HG02763 (cell line): ENCODE measurements around the gene CRLF2.
"Not testable (repeated sequence)": the region's sequence is repeated elsewhere in the genome, so short reads cannot be mapped to it uniquely, and the experiment has no call there.

Source experiments
- ATAC-seq: cut with Tn5 transposase; IDR thresholded peaks from one replicate; pipeline ENCODE4 v1.9.1; 2021; ENCODE audit warnings: mild to moderate bottlenecking, moderate library complexity; ENCODE audit not compliant: unreplicated experiment

The CRLF2 gene, protein sequence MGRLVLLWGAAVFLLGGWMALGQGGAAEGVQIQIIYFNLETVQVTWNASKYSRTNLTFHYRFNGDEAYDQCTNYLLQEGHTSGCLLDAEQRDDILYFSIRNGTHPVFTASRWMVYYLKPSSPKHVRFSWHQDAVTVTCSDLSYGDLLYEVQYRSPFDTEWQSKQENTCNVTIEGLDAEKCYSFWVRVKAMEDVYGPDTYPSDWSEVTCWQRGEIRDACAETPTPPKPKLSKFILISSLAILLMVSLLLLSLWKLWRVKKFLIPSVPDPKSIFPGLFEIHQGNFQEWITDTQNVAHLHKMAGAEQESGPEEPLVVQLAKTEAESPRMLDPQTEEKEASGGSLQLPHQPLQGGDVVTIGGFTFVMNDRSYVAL

DNA sequence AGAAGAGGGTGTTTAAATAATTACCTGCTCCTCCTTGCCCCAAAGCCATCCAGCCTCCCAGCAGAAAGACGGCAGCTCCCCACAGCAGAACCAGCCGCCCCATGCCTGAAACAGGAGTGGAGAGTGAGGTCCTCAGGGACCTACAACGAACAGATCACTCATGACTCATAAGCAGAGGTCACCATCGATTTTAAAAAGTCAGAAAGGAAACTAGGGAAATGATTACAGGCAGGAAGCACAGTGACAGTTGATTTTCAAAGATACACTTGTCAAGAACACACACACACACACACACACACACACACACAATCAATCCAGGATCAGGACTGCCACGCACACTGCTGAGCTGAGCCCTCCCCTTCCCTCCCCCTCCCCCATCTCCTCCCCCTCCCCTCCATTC lies at the start of gene CRLF2:
CRLF2 (minus strand) TSS at position 118 of the 400 bp plus-strand sequence; CDS start at position 103, 15 bp downstream.
- no peak for ATAC-seq

DNA sequence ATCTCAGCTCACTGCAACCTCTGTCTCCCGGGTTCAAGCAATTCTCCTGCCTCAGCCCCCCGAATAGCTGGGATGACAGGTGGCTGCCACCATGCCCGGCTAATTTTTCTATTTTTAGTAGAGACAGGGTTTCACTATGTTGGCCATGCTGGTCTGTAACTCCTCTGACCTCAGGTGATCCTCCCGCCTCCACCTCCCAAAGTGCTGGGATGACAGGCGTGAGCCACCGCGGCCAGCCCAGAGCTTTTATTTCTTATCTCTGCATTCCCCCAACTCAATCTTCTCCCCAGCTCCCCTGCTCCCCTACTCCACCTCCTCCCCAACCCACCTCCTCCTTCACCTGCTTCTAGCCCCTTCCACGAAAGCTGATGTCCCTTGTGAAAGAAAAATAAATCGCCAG lies 49.3 kb upstream of the CRLF2 start:
- not testable (repeated sequence) for ATAC-seq

DNA sequence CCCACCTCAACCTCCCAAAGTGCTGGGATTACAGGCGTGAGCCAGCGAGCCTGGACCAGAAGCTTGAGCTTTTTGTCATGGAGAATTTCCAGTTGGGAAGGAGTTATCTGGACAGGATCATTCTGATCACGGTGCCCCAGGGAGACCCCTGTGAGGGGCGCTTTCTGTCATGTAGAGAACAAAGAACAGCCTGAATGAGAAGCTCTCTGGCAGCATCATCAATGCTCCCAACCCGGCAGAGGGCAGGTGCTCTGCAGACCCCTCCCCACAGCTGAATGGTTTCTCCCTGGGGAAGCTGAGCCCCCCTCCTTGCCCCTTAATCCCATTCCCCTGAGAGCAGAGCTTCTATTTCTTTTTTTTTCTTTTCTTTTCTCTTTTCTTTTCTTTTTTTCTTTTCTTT lies 48.8 kb upstream of the CRLF2 start:
- no peak for ATAC-seq

DNA sequence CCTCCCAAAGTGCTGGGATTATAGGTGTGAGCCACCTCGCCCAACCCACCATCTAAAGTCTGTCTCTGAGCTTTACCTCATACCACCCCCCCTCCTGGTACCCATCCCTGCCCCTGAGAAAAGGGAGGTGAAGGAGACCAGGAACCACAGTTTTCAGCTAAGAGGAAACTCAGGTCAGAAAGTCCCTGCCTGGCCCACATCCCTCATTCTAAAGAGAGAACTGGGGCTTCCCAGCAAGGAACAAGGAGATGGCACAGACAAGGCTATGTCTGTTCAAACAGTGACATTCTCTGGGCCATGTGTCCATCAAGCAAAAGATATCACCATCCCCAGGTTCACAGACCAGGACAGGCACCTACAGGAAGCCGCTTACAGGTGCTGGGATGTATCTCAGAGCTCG lies 40.4 kb upstream of the CRLF2 start:
- no peak for ATAC-seq

DNA sequence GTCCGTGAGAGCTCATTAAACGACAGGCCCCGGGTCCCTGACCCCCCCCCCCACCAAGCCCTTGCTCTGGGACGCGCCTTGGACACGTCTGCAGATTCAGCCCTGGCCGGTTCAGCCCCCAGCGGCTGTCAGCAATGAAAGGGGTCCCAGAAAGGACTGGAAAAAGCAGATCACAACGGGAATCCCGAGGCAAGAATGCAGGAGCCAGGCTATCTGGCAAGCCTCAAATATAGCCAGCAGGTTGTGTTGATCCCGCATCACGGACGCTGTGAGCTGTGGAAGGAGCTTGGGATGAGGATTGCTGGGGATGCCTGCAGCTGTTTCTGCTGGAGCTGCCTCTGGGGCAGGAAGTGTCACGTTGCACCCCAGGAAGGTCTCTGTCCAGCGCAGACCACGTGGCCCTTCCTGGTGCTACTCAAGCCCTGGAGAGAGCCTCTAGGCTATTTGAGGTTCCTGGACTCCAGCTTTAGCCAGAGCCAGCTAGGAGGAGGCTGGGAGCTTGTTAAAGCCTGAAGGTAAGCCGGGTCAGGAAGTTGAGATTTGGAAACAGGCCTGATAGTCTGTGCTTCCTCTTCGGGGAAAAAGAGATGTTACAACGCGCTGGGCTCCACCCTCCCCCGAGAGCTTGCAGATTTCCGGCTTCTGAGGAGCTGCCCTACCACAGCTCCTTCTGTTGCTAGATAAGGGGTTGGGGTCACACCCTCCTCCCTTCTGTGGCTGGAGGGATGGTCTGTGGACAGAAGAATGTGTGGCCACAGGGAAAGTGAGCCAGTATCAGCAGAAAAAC lies 36.8 kb upstream of the CRLF2 start:
- ATAC-seq, result no peak

DNA sequence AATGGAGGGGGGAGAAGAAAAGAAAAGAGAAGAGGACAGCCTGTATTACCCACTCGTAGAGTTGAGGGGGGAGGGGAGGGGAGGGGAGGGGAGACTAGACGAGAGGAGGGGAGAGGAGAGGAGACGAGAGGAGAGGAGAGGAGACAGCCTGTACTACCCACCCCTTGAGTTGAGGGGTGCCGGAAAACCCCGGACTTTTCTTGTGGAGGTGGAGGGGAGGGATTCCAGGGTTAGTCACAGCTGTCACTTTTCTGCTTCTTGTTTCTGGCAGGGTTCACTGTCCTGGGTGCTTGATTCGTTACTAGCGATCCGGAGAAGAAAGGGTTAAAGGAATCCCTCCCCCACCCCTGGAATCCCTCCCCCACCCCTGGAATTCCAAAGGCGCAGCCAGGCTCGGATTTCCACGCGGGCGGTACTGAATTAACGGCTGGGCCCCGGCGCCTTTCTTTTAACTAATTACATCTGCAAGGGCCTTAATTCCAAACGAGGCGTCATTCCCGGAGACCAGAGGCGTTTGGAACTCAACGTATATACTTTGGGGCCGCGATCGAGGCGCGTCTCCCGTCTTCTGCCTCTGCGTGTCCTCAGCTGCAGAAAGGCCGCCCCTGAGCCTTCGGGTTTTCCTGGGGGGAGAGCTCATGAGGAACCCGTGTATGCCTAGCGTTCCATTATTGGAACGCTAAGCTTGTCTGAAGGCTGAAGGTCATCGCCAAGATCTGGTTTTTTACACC lies 36.0 kb upstream of the CRLF2 start:
- no peak for ATAC-seq

DNA sequence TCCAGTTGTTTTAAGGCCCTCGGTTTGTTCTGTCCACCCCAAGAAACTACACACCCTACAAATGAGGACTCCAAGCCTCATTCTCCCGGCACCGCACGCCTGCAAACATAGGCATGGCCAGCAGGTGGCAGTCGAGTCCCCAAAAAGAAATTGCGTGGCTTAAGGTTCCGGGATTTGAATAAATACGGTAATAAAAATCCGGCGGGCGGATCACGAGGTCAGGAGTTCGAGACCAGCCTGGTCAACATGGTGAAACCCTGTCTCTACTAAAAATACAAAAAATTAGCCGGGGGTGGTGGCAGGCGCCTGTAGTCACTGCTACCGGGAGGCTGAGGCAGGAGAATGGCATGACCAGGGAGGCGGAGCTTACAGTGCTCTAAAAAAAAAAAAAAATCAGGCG lies 34.4 kb upstream of the CRLF2 start:
- peak; percentile 52 for ATAC-seq

DNA sequence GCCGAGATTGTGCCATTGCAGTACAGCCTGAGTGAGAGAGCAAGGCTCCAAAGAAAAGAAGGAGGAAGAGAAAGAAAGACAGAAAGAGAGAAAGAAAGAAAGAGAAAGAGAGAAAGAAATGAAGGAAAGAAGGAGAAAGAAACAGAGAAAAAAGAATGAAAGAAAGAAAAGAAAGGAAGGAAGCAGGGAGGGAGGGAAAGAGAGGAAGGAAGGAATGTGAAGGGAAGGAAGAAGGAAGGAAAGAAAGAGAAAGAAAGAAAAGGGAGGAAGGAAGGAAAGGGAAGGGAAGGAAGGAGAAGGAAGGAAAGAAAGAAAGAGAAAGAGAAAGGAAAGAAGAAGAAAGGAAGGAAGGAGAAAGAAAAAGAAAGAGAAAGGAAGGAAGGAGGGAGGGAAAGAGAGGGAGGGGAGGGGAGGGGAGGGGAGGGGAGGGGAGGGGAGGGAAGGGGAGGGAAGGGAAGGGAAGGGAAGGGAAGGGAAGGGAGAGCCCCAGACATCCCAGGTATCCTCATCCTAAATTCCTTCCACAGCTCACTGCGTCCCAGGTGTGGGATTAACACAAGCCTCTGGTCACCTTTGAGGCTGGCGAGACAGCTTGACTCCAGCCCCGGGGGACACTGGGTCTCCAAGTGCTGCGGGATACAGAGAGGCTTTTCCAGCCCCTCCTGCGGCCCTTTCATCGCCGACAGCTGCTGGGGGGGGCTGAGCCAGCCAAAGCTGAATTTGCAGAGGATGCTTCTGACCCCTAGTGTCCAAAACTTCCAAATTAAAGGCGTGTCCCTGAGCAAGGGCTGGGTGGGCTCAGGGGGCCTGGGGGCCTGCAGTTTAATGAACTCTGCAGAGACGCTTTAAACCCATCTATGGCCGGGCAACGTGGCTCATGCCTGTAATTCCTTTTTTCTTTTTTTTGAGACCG lies 32.0 kb upstream of the CRLF2 start:
- ATAC-seq, result no peak

DNA sequence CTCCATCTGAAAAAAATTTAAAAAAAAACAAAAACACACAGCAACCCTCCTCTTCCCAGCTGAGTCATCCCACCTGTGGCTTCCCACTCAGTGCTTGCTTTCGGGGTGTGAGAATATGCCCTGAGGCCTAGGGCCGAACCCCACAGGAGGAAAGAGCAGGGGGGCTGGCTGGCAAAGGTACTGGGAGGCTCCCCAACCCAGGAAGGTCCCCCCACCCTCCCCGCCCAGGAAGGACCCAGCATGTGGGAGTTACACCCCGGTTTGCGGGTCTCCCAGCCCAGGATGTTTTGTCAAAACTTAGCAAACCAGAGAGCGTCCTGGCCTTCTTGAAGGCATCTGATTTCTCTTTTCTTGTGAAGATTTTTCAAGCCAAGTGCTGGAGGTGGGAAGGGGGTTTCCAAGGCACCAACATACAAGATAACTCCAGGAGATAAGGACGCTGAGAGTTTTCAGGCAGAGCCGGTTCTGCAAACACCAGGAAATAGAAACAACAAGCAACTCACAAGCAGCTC lies 30.5 kb upstream of the CRLF2 start:
- no peak for ATAC-seq

DNA sequence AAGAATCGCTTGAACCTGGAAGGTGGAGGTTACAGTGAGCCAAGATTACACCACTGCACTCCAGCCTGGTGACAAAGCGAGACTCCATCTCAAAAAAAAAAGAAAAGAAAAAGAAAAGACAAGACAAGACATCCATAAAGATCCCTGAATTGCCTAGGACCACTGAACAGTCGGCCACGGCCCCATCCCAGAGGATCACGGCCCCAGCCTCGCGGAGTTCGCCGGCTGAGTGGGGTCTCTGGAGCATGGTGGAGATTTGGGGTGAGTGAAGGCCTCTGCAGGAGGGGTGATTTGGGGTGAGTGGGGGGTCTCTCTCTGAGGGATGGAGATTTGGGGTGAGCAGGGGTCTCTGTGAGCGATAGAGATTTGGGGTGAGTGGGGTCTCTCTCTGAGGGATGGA lies 28.1 kb upstream of the CRLF2 start:
- not testable (repeated sequence) for ATAC-seq

DNA sequence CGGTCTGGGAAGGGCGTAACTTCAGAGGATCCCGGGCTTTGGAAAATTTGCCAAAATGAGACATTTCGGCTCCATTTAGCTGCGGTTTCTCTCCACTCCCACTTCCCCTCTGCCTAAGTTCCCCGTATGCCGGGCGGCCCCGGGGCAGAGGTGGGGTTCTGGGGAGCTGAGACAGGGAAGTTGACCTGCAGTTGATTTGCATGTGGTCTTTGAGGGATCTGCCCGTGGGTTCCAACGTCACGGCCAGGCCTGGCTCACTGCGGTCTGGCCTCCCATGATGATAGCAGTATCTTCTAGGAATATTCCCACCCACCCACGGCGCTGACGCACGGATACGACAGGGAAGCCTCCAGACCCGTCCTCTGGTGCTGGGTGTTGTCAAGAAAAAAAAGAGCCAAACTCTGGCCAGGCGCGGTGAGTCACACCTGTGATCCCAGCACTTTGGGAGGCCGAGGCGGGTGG lies 27.3 kb upstream of the CRLF2 start:
- ATAC-seq, result peak; percentile 74

DNA sequence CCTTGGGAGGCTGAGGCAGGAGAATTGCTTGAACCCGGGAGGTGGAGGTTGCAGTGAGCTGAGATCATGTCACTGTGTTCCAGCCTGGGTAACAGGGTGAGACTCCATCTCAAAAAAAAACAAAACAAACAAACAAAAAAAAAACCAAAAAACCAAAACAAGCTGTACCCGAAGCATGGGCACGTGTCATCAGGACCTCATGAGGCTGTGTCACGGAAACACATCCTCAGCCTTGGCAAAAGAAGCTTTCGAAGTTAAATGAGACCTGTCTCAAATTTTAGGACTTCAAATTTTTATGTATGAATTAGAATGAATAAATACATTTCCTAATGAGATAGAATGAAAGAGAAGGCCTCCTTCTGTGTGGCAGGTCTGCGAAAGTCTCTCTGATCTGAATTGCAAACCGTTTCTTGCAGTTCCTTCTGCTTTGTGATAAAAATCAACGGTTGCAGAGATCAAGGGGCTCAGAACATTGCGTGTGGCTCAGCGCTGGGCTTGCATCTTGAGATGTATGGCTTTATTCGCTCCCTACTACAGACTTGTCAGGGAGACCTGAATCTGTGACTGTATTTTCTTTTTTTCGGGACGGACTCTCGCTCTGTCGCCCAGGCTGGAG lies 19.5 kb upstream of the CRLF2 start:
- no peak for ATAC-seq

DNA sequence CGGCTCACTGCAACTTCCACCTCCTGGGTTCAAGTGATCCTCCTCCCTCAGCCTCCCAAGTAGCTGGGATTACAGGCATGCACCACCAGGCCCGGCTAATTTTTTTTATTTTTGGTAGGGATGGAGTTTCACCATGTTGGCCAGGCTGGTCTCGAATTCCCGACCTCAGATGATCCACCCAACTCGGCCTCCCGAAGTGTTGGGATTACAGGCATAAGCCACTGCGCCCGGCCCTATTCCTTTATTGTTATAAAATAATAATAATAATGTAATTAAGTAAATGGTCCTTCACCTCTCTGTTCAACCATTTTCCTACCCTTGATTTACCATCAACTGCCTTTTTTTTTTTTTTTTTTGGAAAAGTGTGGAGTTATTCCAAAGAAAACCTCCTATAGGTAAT lies 15.7 kb upstream of the CRLF2 start:
- ATAC-seq, result not testable (repeated sequence)

DNA sequence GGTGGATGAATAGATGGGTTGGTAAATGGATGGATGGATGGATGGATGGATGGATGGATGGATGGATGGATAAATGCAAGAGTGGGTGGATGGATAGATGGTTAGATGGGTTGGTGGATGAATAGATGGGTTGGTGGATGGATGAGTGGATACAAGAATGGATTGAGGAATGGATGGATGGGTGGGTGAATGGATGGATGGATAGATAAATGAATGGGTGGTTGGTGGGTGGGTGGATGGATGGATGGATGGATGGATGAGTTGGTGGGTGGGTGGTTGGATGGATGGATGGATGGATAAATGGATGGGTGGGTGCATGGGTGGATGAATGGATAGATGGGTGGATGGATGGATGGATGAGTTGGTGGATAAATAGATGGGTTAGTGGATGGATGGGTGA lies 13.8 kb upstream of the CRLF2 start:
- no peak for ATAC-seq

DNA sequence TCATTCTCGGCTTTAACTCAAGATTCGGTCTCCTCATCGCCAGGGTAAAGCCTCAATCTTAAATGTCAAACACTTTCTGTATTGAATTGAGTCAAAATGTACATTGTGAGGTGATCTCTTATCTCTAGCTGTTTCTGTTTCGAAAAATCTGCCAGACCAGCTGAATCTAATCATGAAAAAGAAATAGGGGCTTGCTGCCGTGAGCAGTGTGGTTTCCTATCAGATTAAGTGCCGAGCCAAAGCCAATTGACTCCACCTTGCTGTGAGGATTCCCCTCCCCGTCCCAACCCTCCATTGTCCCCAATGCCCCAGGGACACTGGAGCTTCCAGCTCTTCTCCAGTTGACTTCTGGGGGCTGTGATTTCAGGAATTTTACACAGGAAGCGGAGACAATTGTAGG lies 12.5 kb upstream of the CRLF2 start:
- no peak for ATAC-seq

DNA sequence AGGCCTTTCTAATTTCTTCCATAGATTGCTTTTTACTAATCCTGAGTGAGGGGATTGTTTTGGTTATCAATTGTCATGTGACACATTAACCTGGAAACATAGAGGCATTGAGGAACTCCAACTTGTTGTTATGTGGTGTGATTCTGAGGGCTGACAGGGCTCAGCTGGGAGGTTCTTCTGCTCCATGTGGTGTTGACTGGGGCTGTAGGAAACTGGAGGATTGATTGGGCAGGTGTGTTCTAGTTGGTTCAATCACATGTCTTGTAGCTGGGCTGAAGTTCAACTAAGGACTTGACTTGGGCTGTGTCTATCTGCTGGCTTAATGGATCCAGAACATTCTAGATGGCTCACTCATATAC lies 10.8 kb upstream of the CRLF2 start:
- no peak for ATAC-seq

DNA sequence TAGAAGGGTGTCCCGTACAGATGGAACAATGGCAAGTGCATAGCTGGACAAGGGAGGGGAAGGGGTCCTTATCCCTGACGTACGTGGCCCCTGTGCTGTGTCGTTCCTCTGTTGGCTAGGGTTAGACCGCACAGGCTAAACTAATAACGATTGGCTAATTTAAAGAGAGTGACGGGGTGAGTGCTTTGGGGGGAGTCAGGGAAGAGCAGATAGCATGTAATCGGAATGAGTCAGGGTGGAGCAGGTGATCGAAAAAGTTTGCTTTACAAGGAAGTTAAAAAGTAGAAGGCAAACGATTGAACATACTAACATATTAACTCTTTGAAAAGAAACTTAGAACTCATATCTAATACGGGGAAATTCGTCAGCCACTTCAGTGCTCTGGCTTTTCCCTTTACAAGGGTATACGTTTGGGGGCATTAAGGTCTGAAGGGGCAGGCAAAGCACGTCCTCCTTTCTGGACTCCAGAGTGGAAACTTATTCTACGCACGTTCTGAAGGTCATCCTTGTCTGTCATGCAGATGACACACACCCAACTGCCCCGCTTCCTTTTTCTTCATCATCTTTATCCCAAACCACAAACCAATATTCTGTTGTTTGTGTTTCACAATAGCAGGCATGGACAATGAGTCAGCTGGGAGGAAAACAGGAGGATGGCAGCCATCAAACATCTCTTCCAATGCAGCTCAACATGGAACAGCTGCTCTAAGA lies 10.2 kb upstream of the CRLF2 start:
- no peak for ATAC-seq

DNA sequence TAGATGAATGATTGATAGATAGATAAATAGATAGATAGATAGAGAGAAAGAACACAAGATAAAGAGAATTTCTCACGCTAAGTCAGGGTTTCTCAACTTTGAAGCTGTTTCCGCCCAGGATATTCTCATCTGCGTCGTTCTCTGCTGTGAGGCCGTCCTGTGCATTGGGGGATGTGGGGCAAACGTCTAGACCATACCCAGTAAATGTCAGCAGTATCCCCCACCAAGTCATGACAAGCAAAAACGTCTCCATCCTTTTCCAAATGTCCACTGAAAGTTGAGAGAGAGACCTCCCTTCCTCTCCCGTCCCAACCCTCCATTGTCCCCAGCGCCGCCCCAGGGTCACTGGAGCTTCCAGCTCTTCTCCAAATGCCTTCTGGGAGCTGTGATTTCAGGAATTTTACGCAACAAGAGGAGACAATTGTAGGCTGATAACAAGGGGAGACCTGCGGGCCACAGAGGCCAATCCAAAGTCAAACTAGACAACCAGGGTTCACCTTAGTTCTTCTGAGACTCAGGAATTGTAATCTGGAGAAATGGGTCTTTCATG lies 8.9 kb upstream of the CRLF2 start:
- no peak for ATAC-seq

DNA sequence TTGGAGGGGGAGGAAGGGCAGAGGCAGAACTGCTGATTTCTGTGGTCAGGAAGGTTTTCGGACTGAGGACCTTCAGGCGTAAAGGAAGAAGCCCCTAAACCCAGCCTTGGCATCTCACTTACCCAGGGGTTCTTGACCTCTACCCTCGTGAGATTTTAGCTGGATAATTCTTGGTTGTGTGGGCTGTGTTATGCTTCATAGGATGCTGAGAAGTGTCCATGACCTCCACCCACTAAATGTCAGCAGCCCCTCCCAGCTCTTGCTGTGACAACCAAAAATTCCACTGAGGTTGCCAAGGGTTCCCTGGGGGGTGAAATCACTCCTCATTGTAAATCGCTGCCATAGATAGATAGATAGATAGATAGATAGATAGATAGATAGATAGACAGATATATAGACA lies 5.8 kb upstream of the CRLF2 start:
- ATAC-seq, result no peak
